Fibroblast of lung (primary cell): Measurements from ENCODE around the gene KIF1A.

Experiments
- CTCF ChIP-seq, 2 donors: IDR thresholded peaks in 1 of 2; conservative IDR thresholded peaks in 1 of 2; 1 replicate in 1 of 2; 2 replicates in 1 of 2; pipeline ENCODE4 v1.5.1; 2011 to 2012; ENCODE audit warnings: low read length in 2 of 2, control low read depth in 1 of 2, inconsistent platforms in 1 of 2, low read depth in 1 of 2, mild to moderate bottlenecking in 1 of 2
- EZH2 ChIP-seq: IDR thresholded peaks from 2 replicates; pipeline ENCODE4 v1.5.1; 2012; ENCODE audit warnings: low read length, control low read depth, mild to moderate bottlenecking; ENCODE audit errors: missing control alignments

- no peak for TF ChIP-seq CTCF (conservative IDR thresholded peaks at IDR 0.05 in 1 of 2, IDR thresholded peaks at IDR 0.05 in 1 of 2; ENCODE audit: low read depth in 1 of 2, low read length in 2 of 2)
- TF ChIP-seq EZH2: no peak
Measured at GRCh38 chr2:240687045-240687740, 132.8 kb downstream of the KIF1A start.
